Measurements from ENCODE around the gene CARMIL1.
"Not testable (repeated sequence)": the region's sequence is repeated elsewhere in the genome, so short reads cannot be mapped to it uniquely, and the experiment has no call there.

Gene CARMIL1

GRCh38 chr6:25370178-25371036 is 91.2 kb downstream of the CARMIL1 start:
- no peak for DNase-seq (ENCODE audit: low read depth)

GRCh38 chr6:25371037-25371347 is 91.8 kb downstream of the CARMIL1 start:
- no peak for DNase-seq (ENCODE audit: low read depth)

DNA sequence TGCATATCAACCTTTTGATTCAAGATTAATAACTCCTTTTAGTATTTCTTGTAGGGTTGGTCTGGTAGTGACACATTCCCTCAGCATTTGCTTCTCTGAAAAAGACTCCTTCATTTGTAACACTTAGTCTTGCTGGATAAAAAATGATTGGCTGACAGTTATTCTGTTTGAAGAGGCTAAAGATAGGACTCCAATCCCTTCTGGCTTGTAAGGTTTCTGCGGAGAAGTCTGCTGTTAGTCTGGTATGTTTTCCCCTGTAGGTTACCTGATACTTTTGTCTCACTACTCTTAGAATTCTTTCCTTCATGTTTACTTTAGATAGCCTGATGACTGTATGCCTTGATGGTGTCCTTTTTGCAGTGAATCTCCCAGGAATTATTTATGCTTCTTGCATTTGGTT is 96.0 kb downstream of the CARMIL1 start:
- no peak for DNase-seq (ENCODE audit: low read depth)

DNA sequence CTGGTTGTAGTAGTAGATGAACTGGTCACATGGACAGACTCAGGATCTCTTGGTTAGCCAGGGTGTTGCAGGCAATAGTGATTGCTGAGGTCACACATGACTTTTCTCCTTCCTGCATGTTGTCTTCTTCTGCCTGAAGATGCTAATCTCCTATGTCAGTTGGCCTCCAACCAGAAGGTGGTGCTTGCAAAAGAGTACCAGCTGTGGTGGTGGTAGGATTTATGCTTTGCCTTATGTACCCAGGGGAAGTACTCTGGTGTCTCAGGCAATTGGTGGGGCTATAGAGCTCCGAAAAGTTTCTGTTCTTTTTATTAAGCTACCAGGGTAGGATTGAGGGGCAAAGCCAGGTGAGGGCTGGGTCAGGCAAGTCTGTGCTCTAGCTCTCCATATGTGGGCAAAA is 98.5 kb downstream of the CARMIL1 start:
- DNase-seq (ENCODE audit: low read depth), result no peak

- DNase-seq (ENCODE audit: low read depth), result no peak
These were observed 101.9 kb downstream of the CARMIL1 start for GRCh38 chr6:25381077-25381476.

- DNase-seq (ENCODE audit: low read depth), result not testable (repeated sequence)
These were observed 103.3 kb downstream of the CARMIL1 start for GRCh38 chr6:25382476-25382875.

DNA sequence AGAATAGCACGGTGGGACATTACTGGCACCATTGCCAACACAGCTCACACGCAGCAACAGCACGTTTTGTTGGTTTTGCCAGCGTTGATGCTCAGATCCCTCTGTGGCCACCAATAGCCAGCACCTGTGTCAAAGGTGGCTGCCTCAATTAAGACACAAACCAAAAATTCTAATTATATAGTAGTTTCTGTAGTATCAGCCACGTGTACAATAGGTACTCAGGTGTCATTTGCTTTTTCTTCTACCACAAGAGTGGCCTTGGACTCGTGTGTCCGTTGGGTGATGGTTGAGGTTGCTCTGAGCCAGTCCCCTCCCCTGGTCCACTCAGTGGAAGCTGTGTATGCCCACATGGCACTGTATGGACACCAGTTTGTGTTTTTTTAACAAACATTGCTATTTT is 105.1 kb downstream of the CARMIL1 start:
- no peak for DNase-seq (ENCODE audit: low read depth)

DNA sequence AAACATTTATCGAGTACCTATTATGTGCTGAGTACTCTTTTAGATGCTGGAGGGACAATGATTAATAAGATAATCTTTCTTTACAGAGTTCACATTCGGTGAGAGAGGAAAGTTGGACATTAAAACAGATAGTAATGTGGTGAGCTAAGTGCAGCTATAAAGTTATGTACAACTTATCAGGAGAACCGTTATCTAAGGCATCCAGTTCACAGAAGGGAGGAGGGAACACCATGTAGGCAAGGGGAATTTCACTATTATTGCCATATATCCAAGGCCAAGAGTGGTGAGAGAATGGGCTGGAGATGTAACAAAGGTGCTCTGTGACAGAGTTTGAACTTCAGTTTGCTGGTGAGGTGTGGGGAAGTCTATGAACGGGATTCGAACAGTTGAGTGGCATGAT is 105.8 kb downstream of the CARMIL1 start:
- no peak for DNase-seq (ENCODE audit: low read depth)

DNA sequence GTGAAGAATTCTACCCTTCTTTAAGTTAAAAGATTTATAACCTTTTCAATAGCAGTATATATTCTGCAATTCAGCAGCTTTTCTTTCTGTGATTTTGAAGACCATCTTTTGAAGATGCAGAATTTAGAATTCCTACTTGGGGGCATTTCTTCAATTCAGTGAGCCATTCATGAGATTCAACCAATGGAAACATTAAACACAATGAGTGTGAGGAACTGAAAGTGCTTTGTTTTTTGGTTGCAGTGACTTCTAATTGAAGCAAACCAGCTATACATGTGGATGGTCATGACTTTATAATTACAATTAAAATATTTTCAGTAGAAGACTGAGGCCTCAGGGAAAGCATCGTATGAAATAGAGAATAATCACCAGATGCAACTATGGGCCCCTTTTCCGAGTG is 108.3 kb downstream of the CARMIL1 start:
- no peak for DNase-seq (ENCODE audit: low read depth)

- DNase-seq (ENCODE audit: low read depth), result no peak
These were observed 108.7 kb downstream of the CARMIL1 start for GRCh38 chr6:25387911-25388310.

DNA sequence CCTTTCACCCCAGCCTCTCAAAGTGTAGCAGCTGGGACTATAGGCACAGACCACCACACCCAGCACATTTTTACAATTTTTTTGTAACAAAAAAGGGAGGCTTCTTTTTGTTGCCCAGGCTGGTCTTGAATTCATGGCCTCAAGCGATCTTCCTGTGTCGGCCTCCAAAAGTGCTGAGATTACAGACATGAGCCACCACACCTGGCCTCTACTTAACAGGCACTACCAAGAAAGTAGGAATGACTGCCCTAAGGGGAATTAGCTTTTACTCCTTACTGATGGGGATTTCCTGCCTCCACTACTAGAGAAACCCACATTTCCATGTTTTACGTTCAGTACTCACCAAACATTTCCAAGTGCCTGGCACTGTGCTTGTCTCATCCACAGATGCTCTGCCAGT is 109.6 kb downstream of the CARMIL1 start:
- DNase-seq (ENCODE audit: low read depth), result no peak

DNA sequence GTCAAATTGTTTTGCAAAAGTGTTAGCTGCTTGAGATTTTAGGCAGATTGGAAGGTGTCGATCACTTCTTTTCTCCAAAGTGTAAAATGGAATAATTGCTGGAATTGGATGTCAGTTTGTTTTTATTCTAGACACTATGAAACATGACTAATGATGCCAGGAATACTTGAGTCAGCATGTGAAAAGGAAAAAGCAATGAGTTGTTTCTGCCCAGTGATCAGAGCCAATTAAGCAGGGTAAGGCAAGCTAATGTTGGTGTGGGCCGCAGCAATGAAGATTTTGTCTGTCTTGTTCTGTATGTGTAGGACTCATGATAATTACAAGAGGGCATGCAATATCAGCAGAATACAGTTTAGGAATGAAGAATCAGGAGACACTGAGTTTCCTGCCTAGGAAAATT is 110.3 kb downstream of the CARMIL1 start:
- no peak for DNase-seq (ENCODE audit: low read depth)

- DNase-seq (ENCODE audit: low read depth), result no peak
These were observed 113.2 kb downstream of the CARMIL1 start for GRCh38 chr6:25392372-25392771.

- no peak for DNase-seq (ENCODE audit: low read depth)
These were observed 116.6 kb downstream of the CARMIL1 start for GRCh38 chr6:25395731-25396130.

DNA sequence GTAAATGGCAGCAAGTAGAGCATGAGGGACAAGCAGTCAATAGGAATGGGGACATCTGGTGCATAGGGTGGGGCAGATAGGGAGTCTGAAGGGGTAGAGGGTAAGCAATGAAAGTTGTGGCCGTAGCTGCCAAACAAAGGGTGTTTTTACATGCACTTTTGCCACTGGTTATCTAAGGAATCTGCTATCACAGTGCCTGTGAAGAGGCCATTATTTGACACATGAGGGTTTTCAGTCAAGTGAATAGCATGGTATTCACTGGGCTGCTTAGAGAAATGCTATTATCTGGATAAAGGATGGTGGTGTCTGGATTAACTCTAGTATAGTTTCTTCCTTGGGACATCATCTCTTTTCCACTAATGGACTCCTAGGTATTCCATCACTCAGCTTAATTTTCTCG is 118.2 kb downstream of the CARMIL1 start:
- no peak for DNase-seq (ENCODE audit: low read depth)

GRCh38 chr6:25399885-25400284 is 120.7 kb downstream of the CARMIL1 start:
- no peak for DNase-seq (ENCODE audit: low read depth)

- no peak for DNase-seq (ENCODE audit: low read depth)
These were observed 122.5 kb downstream of the CARMIL1 start for GRCh38 chr6:25401711-25402110.

GRCh38 chr6:25402125-25402524 is 123.0 kb downstream of the CARMIL1 start:
- no peak for DNase-seq (ENCODE audit: low read depth)

GRCh38 chr6:25403150-25403549 is 124.0 kb downstream of the CARMIL1 start:
- no peak for DNase-seq (ENCODE audit: low read depth)

DNA sequence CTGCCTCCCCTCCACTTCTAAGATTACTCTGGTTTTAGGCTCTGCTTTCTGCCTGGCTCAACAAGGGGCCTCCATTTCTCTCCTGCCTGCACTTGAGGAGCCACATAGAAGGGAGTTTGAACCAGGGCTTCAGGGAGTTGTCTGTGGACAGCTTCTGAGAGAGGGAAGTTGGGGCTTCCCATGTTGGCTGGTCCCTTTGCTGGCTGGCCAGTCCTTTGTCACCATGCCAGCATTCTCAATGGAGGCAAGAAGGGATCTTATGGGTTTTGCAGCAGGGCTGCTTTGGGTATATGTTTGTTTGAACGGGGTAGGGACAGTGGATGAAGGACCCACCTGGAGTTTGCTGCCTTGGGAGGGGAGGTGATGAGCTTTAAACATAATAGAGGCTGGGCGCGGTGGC is 124.9 kb downstream of the CARMIL1 start:
- DNase-seq (ENCODE audit: low read depth), result no peak

GRCh38 chr6:25404693-25405169 is 125.6 kb downstream of the CARMIL1 start:
- DNase-seq (ENCODE audit: low read depth), result peak; percentile 20

GRCh38 chr6:25405442-25405841 is 126.3 kb downstream of the CARMIL1 start:
- DNase-seq (ENCODE audit: low read depth), result no peak

GRCh38 chr6:25407431-25407830 is 128.3 kb downstream of the CARMIL1 start:
- no peak for DNase-seq (ENCODE audit: low read depth)

DNA sequence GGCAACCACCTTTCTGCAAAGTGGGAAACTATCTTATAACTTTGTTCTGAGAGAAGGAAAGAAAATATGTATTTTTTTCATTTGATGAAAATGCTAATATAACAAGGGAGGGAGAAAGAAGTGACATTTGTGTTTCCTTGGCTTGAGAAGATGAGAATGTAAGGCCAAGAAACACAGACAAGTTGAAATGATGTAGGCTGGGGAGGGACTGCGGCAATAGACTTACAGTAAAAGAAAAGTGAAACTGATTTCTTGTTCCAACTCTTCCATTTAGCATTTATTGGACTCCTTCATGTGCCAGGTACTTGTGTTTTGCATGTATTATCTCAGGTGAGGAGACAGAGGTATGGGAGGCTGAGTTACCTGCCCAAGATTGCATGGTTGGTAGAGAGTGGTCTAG is 130.9 kb downstream of the CARMIL1 start:
- DNase-seq (ENCODE audit: low read depth), result no peak
